ENCODE data around the gene LTBP1. TPM values are rescaled to one million over a fixed set of nuclear protein-coding genes. Genes with fewer than 3 reads are reported as not detected.

LTBP1 gene
- total RNA-seq, 2 donors from 2014 or later, result 19.4 to 23.1 TPM

DNA sequence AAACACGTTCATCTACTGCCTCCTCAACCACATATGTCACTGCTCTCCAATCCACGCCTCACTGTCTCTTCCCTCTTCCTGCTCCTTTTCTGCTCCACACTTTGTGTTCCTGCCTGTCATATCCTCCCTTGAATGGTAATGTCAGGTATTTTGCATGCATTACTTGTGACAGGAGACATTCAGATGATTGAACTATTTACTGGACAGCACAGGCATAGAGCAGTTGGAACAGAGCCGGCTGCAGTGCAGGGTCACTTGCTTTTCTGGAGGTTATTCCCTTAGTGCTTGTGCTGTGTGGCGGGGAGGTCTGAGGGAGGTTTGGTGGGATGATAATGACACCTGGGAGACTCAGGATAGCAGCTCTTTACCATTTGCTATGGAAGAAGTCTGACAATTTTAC lies 93.8 kb downstream of the LTBP1 start:
- TF ChIP-seq, protein P1, sequence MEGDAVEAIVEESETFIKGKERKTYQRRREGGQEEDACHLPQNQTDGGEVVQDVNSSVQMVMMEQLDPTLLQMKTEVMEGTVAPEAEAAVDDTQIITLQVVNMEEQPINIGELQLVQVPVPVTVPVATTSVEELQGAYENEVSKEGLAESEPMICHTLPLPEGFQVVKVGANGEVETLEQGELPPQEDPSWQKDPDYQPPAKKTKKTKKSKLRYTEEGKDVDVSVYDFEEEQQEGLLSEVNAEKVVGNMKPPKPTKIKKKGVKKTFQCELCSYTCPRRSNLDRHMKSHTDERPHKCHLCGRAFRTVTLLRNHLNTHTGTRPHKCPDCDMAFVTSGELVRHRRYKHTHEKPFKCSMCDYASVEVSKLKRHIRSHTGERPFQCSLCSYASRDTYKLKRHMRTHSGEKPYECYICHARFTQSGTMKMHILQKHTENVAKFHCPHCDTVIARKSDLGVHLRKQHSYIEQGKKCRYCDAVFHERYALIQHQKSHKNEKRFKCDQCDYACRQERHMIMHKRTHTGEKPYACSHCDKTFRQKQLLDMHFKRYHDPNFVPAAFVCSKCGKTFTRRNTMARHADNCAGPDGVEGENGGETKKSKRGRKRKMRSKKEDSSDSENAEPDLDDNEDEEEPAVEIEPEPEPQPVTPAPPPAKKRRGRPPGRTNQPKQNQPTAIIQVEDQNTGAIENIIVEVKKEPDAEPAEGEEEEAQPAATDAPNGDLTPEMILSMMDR (IDR thresholded peaks at IDR 0.05), result no peak
- no peaks in the 10 kb centered on the region for H3K9me3 ChIP-seq
- intact Hi-C loops (cut with DNase I), result no loop called here
- H3K27ac ChIP-seq, result no peak overlapping the region
- no peak overlapping the region for H3K9ac ChIP-seq (ENCODE audit: low read depth in 2 of 2, low read length in 2 of 2)
- no peaks in the 10 kb centered on the region for H3K4me1 ChIP-seq
- no peak overlapping the region for H3K4me3 ChIP-seq
- H3K27me3 ChIP-seq, result no peaks in the 10 kb centered on the region
- no peak for DNase-seq
- no peaks in the 10 kb centered on the region for H3K36me3 ChIP-seq

DNA sequence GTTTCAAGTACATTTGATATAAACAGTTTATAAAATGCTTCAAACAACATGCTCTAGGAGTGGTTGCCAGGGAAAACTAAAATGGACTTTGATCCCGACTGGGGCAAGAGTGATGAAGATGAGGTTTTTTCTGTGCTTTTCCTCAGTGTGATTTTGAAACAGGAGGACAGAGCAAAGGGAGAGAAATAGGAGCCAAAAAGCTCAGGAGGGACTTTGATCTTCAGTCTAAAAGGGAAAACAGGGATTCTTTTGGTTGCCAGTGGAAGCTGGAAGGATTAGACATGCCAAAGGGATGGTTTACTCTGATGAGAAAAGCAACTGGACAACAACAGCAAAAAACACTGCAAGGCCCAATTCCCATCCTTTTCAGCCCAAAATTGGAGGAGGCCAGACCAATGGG lies 95.5 kb downstream of the LTBP1 start:
- TF ChIP-seq, protein P1 (IDR thresholded peaks at IDR 0.05), result no peak
- no peaks in the 10 kb centered on the region for H3K27me3 ChIP-seq
- H3K4me1 ChIP-seq, result no peaks in the 10 kb centered on the region
- no peaks in the 10 kb centered on the region for H3K36me3 ChIP-seq
- no peak for DNase-seq
- intact Hi-C loops (cut with DNase I), result no loop called here
- no peaks in the 10 kb centered on the region for H3K9me3 ChIP-seq
- no peak overlapping the region for H3K27ac ChIP-seq
- no peak overlapping the region for H3K9ac ChIP-seq (ENCODE audit: low read depth in 2 of 2, low read length in 2 of 2)
- no peak overlapping the region for H3K4me3 ChIP-seq

DNA sequence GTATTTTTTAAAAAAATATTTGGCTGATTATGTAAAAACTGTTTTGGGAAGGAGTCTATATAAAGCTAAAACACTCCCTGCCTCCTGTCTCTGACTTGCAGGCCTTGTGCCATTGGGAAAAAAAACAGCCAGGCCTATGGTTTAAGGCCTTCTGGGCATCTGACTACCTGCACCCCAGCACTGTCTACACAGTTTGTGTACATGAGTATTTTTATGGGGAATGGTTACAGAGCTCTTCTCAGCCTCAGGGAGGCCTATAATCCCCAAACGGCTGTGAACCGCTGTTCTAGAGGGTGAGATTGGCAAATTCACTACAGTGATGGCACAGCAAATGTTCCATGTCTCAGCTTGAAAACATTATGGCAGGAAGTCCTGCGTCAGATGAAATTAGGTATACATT lies 96.1 kb downstream of the LTBP1 start:
- Histone ChIP-seq H3K4me1 (no peaks in the 10 kb centered on the region), H3K27me3 (no peaks in the 10 kb centered on the region), H3K36me3 (no peaks in the 10 kb centered on the region), H3K9me3 (no peaks in the 10 kb centered on the region), H3K4me3 (no peak overlapping the region), H3K9ac (ENCODE audit: low read depth in 2 of 2, low read length in 2 of 2) (no peak overlapping the region), H3K27ac (no peak overlapping the region)
- TF ChIP-seq, protein P1 (IDR thresholded peaks at IDR 0.05), result no peak
- intact Hi-C loops (cut with DNase I), result no loop called here
- no peak for DNase-seq

DNA sequence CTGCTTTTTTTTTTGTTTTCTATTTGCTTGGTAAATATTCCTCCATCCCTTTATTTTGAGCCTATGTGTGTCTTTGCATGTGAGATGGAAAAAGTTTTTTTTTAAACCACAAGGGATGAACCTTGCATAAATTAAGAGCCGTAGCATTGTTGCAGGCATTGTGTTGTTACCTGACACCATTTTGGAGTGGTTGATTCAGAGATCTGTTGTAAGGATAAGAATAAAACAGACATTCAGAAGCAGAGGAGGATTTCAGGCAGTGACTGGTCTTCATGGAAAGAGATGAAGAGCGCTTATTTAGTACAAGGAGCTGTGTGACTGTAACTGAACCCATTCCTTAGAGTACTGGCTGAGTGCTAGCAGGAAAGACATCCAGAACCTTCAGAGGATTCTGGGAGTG lies 101.2 kb downstream of the LTBP1 start:
- intact Hi-C loops (cut with DNase I), result no loop called here
- TF ChIP-seq, protein P1 (IDR thresholded peaks at IDR 0.05), result no peak
- H3K27ac ChIP-seq, result no peak overlapping the region

DNA sequence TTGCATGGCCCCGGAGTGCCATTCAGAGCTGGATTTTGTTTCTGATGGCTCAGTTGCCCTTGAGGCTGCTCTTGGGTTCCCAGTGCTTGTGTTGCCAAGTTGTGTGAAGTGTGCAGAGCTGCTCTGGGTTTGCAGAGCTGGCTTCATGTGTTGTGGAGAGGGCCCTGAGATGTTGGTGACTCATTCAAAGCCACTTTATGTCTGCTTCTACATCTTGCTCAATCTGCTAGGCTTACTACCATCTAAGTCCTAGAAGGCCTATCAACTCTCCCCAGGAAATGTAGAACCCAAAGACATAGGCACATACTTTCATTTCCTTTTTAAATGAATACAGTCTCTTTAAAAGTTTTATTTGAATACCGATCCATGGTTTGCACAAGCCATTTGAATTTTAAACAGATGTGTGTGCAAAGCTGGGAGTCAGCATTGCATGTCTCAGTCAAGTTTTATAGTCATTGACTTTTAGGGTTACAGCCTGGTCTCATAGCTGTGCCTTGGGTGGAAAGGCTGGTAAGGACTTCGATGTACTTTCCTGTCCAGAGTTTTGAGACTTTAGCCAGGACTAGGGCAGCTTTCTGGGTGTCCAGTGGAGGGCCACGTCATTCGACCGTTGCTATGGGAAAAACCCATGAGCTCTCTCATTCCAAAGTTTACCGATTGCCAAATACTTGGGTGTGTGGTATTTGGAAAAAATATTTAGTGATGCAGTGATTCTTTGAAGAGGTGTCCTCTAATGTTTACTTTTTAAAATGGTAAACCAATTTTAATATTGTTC lies 105.0 kb downstream of the LTBP1 start:
- Histone ChIP-seq H3K4me1 (no peaks in the 10 kb centered on the region), H3K36me3 (no peaks in the 10 kb centered on the region), H3K9me3 (no peaks in the 10 kb centered on the region), H3K27ac (no peak overlapping the region), H3K9ac (ENCODE audit: low read depth in 2 of 2, low read length in 2 of 2) (no peak overlapping the region), H3K27me3 (no peaks in the 10 kb centered on the region), H3K4me3 (no peak overlapping the region)
- intact Hi-C loops (cut with DNase I), result no loop called here
- TF ChIP-seq, protein P1 (IDR thresholded peaks at IDR 0.05), result no peak
- no peak for DNase-seq

More for the DNA sequence above, 101.2 kb downstream of the LTBP1 start:
- Histone ChIP-seq H3K9me3 (no peaks in the 10 kb centered on the region), H3K4me1 (no peaks in the 10 kb centered on the region), H3K4me3 (no peak overlapping the region), H3K27me3 (no peaks in the 10 kb centered on the region), H3K9ac (ENCODE audit: low read depth in 2 of 2, low read length in 2 of 2) (no peak overlapping the region), H3K36me3 (no peaks in the 10 kb centered on the region)
- no peak for DNase-seq
